Ectodermal cell (in vitro differentiated cells): Measurements from ENCODE around the gene TRIM8.

ENCODE experiments used
- H3K27ac ChIP-seq: 2 replicates; pipeline ENCODE4 v1.7.0; 2013; ENCODE audit warnings: mild to moderate bottlenecking, low read depth, low read length; ENCODE audit not compliant: insufficient read depth, poor library complexity, severe bottlenecking
- H3K27me3 ChIP-seq: 2 replicates; pipeline ENCODE4 v1.7.0; 2013; ENCODE audit warnings: mild to moderate bottlenecking, low read length; ENCODE audit not compliant: insufficient read depth, control insufficient read depth, poor library complexity, severe bottlenecking
- H3K36me3 ChIP-seq: one replicate; pipeline ENCODE4 v1.7.0; 2013; ENCODE audit warnings: low read length; ENCODE audit not compliant: control insufficient read depth, insufficient read depth
- H3K4me1 ChIP-seq: one replicate; pipeline ENCODE4 v1.7.0; 2013; ENCODE audit warnings: low read length; ENCODE audit not compliant: control insufficient read depth, insufficient read depth
- H3K4me3 ChIP-seq: 2 replicates; pipeline ENCODE4 v1.7.0; 2013; ENCODE audit warnings: low read depth, low read length, control low read depth; ENCODE audit not compliant: insufficient read depth
- H3K9me3 ChIP-seq: 2 replicates; pipeline ENCODE4 v1.7.0; 2013; ENCODE audit warnings: mild to moderate bottlenecking, low read length, moderate library complexity; ENCODE audit not compliant: control insufficient read depth
- WGBS, 2 experiments: methylation state at CpG; one replicate each; pipeline ENCODE4 v1.1.7; 2013; ENCODE audit warnings: missing lambda C conversion rate in 2 of 2; 5-methylcytosine and 5-hydroxymethylcytosine counted together

The TRIM8 gene

DNA sequence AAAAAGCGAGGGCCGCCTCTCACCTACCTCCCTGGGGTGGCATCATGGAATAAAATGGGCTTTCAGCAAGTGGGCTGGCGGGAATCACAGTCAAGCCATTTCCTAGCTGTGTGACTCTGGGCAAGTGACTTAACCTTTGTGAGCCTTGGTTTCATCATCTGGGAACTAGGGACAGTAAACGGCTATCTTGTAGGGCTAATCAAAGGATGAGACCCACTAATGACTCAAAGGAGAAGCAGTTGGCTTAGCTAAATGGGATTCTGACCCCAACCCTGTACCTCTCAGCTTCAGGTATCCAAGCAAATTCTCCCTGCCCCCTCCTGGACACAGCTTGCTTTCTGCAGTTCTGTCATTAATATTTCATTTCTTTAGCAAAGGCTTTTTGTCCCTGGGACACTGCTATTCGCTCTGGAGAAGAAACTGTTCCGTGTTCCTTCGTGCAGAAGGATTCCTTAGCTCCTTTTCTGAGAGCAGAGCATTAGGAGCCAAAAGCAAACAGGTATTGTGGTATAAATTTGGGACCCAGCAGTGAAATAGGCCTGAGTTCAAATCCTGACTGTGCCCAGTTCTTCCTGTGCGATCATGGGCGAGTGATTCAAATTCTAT is 25.9 kb downstream of the TRIM8 start:
- Histone ChIP-seq H3K36me3 (no peaks in the 10 kb centered on the region), H3K9me3 (no peaks in the 10 kb centered on the region), H3K4me3 (no peak overlapping the region), H3K27ac (no peak overlapping the region), H3K4me1 (peaks cover 65% of the 10 kb centered on the region), H3K27me3 (no peaks in the 10 kb centered on the region)
- WGBS, 2 experiments, result 82 to 85% methylated on average over 9 of the region's 9 CpGs

- Histone ChIP-seq H3K36me3 (no peaks in the 10 kb centered on the region), H3K4me3 (no peak overlapping the region), H3K27me3 (no peaks in the 10 kb centered on the region), H3K9me3 (no peaks in the 10 kb centered on the region), H3K27ac (no peak overlapping the region), H3K4me1 (peaks cover 72% of the 10 kb centered on the region)
- 70 to 72% methylated on average over 6 of the region's 6 CpGs for WGBS, 2 experiments
Observed at GRCh38 chr10:102670871-102671434, 26.7 kb downstream of the TRIM8 start.

DNA sequence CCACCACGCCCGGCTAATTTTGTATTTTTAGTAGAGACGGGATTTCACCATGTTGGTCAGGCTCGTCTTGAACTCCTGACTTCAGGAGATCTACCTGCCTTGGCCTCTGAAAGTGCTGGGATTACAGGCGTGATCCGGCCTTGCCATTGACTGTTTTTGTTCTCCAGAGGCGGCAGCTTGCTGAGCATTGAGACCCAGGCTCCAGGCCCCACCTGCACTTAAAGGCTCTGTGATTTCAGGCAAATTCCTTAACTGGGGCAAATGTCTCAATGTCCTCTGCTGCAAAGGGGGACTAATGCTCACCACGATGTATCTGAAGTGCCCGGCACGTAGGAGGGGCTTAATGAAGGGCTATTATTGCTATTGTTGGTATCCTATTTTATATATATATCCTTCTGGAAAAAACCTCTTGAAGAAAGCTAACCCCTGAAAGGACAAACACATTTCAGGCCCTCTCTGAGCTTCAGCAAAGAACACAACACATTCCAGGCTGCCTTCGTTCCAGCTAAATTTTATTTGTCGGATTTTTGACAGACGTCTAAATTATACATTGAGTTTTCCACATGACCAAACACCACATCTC is 29.0 kb downstream of the TRIM8 start:
- H3K4me3 ChIP-seq, result no peak overlapping the region
- no peaks in the 10 kb centered on the region for H3K9me3 ChIP-seq
- H3K36me3 ChIP-seq, result no peaks in the 10 kb centered on the region
- H3K27ac ChIP-seq, result peak overlapping the region; percentile 93
- 74 to 77% methylated on average over 11 of the region's 13 CpGs for WGBS, 2 experiments
- H3K27me3 ChIP-seq, result no peaks in the 10 kb centered on the region
- H3K4me1 ChIP-seq, result peaks cover 80% of the 10 kb centered on the region

- H3K4me1 ChIP-seq, result peaks cover 80% of the 10 kb centered on the region
- WGBS, 2 experiments, result 18 to 23% methylated on average over 19 of the region's 19 CpGs
- no peaks in the 10 kb centered on the region for H3K9me3 ChIP-seq
Observed at GRCh38 chr10:102673819-102674511, 29.7 kb downstream of the TRIM8 start.

DNA sequence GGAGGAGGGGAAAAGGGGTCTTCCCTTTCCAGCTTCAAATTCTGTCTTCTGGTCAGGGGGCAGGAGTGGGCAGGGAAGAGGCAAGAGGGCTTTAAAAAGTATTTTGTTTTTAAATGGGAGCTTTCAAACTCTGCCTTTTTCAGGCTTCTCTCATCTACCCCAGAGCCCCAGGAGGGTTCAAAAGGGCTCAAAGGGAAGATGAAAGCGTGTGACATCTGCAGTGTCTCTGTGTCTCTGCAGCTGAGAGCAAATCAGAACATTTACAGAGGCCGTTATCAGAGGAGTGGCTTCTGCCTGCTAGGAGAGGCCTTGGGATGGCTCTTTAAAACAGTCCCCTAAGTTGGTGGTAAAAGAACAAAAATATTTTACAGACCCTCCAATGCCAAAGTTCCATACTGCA is 30.3 kb downstream of the TRIM8 start:
- Histone ChIP-seq H3K4me3 (peak overlapping the region; percentile 10), H3K4me1 (peaks cover 80% of the 10 kb centered on the region), H3K27ac (peak overlapping the region; percentile 93), H3K9me3 (no peaks in the 10 kb centered on the region), H3K36me3 (no peaks in the 10 kb centered on the region), H3K27me3 (no peaks in the 10 kb centered on the region)
- WGBS, 2 experiments, result 3% methylated on average over 2 of the region's 2 CpGs

More at GRCh38 chr10:102673819-102674511, 29.7 kb downstream of the TRIM8 start:
- Histone ChIP-seq H3K36me3 (no peaks in the 10 kb centered on the region), H3K27me3 (no peaks in the 10 kb centered on the region), H3K27ac (peak overlapping the region; percentile 93), H3K4me3 (peak overlapping the region; percentile 10)

DNA sequence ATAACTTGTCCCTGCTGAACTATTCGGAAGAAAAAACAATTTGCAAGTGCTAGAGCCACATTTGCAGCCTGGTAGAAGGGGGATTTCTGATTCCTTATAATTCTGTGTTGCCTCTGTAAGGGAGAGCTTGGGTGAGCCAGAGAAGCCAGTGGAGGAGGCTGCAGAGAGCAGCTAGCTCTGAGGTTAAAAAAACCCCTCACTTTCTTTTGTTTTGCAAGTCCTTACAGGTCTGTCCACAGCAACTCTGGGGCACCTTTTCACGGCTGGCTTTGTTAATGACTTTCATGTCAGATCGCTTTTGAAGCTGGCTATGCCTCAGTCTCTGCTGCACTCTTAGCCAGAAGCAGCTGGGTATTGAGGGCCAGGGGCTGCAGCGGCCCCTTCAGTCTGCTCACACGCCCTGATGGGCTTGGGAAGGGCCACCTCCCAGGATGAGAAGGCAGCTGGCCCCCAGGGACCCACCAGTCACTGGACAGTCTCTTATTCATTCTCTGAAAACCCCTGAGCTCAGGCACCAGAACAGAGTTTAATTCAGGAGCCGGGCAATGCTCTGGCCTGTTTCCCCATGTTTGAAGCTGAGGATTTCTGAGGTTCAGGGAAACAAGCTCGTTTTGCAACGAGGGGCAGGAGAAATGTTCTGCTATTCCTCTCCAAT is 30.9 kb downstream of the TRIM8 start:
- Histone ChIP-seq H3K4me3 (peak overlapping the region; percentile 11), H3K4me1 (peaks cover 75% of the 10 kb centered on the region), H3K27me3 (no peaks in the 10 kb centered on the region), H3K27ac (peak overlapping the region; percentile 93), H3K36me3 (no peaks in the 10 kb centered on the region), H3K9me3 (no peaks in the 10 kb centered on the region)
- WGBS, 2 experiments, result 24 to 28% methylated on average over 8 of the region's 8 CpGs

- WGBS, 2 experiments, result 33 to 34% methylated on average over 16 of the region's 16 CpGs
- Histone ChIP-seq H3K4me1 (peaks cover 71% of the 10 kb centered on the region), H3K27ac (peak overlapping the region; percentile 93), H3K36me3 (no peaks in the 10 kb centered on the region), H3K9me3 (no peaks in the 10 kb centered on the region), H3K27me3 (no peaks in the 10 kb centered on the region), H3K4me3 (peak overlapping the region; percentile 11)
Observed at GRCh38 chr10:102675666-102676533, 31.6 kb downstream of the TRIM8 start.

DNA sequence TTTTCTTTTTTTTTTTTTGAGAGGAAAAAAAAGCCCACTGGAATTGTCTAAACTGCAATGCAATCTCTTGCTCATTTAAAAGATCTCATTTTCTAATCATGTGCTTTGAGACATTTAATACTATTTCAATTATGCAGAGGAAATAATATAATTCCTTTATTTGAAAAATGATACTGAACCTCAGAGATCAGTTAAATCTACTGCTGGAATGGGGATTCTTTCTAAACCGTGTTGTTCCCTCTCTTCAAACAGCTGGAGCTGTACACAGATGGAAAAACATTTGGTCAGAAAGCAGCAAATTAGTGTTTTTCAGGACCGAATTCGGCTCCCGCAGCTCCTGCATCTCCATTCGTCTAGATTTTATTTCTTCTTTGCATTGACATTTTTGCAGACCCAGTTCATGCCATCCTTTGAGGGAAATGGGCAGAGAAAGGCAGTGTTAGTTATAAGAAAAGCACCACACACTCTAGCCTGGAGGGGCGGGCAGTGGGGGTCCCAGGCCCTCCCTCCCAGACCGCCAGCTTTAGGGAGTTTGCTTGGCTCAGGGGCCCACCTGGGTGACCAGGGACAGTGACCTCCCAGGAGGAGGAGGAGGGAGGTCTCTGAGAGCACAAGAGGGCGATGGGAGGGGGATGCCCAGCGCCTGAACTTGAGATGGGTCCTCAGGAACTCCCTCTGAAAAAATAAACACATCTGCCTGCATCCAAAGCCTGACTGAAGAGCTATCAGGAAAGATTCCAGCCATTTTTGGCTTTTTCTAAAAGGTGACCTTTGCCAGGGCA is 32.4 kb downstream of the TRIM8 start:
- H3K27ac ChIP-seq, result peak overlapping the region; percentile 93
- 73 to 77% methylated on average over 9 of the region's 9 CpGs for WGBS, 2 experiments
- H3K4me3 ChIP-seq, result no peak overlapping the region
- no peaks in the 10 kb centered on the region for H3K27me3 ChIP-seq
- no peaks in the 10 kb centered on the region for H3K9me3 ChIP-seq
- H3K4me1 ChIP-seq, result peaks cover 69% of the 10 kb centered on the region
- H3K36me3 ChIP-seq, result peaks cover 2% of the 10 kb centered on the region
